IPS DF 19.7 (cell line): ENCODE data around the gene ACTR8.

ENCODE experiments used
- DNase-seq: peaks from one replicate; pipeline ENCODE4 v3.0.0-alpha.2; 2013; ENCODE audit warnings: low read depth, low spot score

Gene ACTR8

GRCh38 chr3:53834429-53835095, 47.4 kb downstream of the ACTR8 start:
- DNase-seq = no peak

GRCh38 chr3:53833700-53834099, 48.3 kb downstream of the ACTR8 start:
- no peak for DNase-seq

GRCh38 chr3:53833053-53833645, 48.8 kb downstream of the ACTR8 start:
- DNase-seq = no peak

- DNase-seq = no peak
Observed at GRCh38 chr3:53830944-53831343, 51.0 kb downstream of the ACTR8 start.

- no peak for DNase-seq
Observed at GRCh38 chr3:53829605-53830004, 52.3 kb downstream of the ACTR8 start.

GRCh38 chr3:53828581-53828980, 53.4 kb downstream of the ACTR8 start:
- DNase-seq = no peak

- no peak for DNase-seq
Observed at GRCh38 chr3:53826048-53826447, 55.9 kb downstream of the ACTR8 start.

- no peak for DNase-seq
Observed at GRCh38 chr3:53824795-53825194, 57.2 kb downstream of the ACTR8 start.

GRCh38 chr3:53823956-53824657, 57.8 kb downstream of the ACTR8 start:
- no peak for DNase-seq

- DNase-seq = no peak
Observed at GRCh38 chr3:53823026-53823955, 58.7 kb downstream of the ACTR8 start.

- no peak for DNase-seq
Observed at GRCh38 chr3:53822331-53822741, 59.6 kb downstream of the ACTR8 start.

GRCh38 chr3:53821631-53822121, 60.3 kb downstream of the ACTR8 start:
- no peak for DNase-seq

- DNase-seq = no peak
Observed at GRCh38 chr3:53820756-53821580, 61.0 kb downstream of the ACTR8 start.

GRCh38 chr3:53820084-53820483, 61.9 kb downstream of the ACTR8 start:
- no peak for DNase-seq

- no peak for DNase-seq
Observed at GRCh38 chr3:53819163-53819868, 62.6 kb downstream of the ACTR8 start.

GRCh38 chr3:53818221-53819162, 63.5 kb downstream of the ACTR8 start:
- DNase-seq = no peak

- no peak for DNase-seq
Observed at GRCh38 chr3:53817809-53818208, 64.1 kb downstream of the ACTR8 start.

GRCh38 chr3:53817211-53817610, 64.7 kb downstream of the ACTR8 start:
- no peak for DNase-seq
